ENCODE results near the gene CEP89.

DNA sequence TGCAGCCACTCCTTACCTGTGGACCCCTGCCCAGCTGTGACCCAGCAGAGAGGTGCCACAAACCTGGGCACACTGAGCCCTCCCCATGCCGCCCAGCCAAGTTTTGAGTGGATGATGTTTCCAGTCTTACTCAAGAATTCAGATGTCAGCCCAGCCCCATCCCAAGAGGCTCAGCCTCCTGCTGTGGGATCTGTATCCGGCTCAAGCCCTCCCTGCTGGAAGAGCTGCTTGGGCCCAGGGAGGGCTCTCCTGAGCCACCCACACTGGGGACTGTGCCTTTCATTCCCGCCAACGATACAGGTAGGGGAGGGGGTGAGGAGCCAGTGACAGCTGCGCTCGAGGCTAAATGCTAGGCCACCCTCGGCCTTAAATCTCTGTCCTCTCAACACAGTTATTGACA is 96.3 kb downstream of the CEP89 start:
- TF ChIP-seq, protein P1, sequence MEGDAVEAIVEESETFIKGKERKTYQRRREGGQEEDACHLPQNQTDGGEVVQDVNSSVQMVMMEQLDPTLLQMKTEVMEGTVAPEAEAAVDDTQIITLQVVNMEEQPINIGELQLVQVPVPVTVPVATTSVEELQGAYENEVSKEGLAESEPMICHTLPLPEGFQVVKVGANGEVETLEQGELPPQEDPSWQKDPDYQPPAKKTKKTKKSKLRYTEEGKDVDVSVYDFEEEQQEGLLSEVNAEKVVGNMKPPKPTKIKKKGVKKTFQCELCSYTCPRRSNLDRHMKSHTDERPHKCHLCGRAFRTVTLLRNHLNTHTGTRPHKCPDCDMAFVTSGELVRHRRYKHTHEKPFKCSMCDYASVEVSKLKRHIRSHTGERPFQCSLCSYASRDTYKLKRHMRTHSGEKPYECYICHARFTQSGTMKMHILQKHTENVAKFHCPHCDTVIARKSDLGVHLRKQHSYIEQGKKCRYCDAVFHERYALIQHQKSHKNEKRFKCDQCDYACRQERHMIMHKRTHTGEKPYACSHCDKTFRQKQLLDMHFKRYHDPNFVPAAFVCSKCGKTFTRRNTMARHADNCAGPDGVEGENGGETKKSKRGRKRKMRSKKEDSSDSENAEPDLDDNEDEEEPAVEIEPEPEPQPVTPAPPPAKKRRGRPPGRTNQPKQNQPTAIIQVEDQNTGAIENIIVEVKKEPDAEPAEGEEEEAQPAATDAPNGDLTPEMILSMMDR (conservative IDR thresholded peaks at IDR 0.05; ENCODE audit: low read length): no peak
- TF ChIP-seq EZH2phosphoT487 (IDR thresholded peaks at IDR 0.05; ENCODE audit: borderline replicate concordance): no peak
